ENCODE results near the gene ZNF286A.
"Not testable (repeated sequence)": the region's sequence is repeated elsewhere in the genome, so short reads cannot be mapped to it uniquely, and the experiment has no call there.

ZNF286A gene

DNA sequence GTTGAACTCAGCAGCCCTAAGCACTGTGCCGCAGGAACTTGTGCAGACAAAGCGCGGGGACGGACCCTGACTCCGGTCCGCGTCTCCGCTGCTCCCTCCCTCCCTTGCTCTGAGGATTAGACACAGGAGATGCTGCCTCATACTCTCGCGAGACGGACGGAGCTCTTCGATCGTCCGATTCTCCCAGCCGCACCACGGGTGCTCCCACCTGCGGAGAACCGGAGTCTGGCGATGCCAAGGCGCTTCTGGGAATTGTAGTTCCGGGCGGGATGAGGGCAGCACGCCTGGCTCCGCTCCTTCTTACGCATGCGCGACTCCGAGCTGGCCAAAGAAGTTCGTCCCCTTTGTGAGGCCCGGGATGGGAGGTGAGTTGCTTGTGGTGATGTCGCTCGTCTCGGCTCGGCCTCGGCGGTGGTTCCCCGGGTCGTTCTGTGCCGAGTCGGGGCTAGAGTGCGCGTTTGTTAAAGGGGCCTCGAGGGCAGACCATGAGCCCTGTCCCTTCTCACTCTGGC is at the start of gene ZNF286A:
ZNF286A (plus strand) TSS at position 340 of the 512 bp plus-strand sequence. CDS start 578 bp downstream, outside the sequence.
- peak; percentile 99 for DNase-seq

DNA sequence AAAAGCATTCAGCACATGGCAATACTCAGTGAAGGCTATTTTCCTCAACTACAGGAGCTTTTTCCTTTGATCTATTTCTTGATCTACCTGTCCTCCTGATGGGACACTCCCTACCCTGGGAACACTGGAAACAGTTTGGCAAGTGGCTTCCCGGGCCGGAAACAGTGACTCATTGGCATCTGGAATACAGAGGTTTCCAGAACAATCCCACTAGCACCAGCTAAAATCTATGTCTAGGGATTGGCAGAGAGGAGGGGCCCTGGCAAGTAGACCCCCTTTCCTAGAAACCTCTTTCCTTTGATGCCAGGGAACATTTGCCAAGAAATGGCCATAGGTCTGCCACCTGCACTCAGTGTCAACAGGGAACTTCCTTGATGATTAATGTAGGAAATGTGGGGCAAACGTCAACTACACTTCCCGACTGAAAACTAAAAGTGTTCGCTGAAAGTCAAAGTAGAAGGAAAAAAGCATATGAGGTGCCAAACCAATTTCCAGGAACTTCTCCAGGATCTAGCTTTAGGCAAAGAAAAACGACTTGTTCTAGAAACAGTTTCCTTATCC is 49.6 kb upstream of the ZNF286A start:
- DNase-seq = no peak

GRCh38 chr17:15650741-15651582 is 48.6 kb upstream of the ZNF286A start:
- no peak for DNase-seq

- peak; percentile 99 for DNase-seq
Measured at GRCh38 chr17:15651583-15652110, 47.9 kb upstream of the ZNF286A start.

DNA sequence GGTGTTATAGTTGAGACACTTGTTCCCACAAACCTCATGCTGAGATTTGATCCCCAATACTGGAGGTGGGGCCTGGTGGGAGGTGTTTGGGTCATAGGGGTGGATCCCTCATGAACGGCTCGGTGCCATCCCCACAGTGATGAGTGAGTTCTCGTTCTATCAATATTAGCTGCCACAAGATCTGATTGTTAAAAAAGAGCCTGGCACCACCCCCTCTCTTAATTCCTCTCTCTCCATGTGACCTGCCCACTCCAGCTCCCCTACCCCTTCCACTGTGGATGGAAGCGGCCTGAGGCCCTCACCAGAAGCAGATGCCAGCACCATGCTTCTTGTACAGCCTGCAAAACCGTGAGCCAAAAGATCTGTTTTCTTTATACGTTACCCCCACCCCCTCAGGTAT is 46.6 kb upstream of the ZNF286A start:
- DNase-seq = no peak

- not testable (repeated sequence) for DNase-seq
Measured at GRCh38 chr17:15654401-15654800, 45.2 kb upstream of the ZNF286A start.

GRCh38 chr17:15654886-15655561 is 44.5 kb upstream of the ZNF286A start:
- DNase-seq = no peak

DNA sequence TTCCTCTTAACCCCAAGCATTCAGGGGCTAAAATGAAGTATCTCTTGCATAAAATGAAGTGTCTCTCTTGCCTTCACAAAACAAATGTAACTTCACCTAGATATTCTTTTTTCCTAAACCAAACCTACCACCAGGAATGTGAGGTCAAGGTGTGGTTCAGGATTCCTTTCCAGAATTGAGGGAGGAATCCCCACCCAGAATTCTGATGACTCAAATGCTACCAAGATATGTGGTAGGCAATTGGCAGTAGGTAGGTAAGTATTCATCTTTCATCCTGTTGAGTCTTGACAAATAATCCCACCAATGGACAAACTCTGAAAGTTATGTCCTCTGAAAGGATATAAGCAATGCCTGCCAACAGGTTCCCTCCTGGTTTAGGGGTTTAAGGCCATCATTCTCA is 41.7 kb upstream of the ZNF286A start:
- no peak for DNase-seq

DNA sequence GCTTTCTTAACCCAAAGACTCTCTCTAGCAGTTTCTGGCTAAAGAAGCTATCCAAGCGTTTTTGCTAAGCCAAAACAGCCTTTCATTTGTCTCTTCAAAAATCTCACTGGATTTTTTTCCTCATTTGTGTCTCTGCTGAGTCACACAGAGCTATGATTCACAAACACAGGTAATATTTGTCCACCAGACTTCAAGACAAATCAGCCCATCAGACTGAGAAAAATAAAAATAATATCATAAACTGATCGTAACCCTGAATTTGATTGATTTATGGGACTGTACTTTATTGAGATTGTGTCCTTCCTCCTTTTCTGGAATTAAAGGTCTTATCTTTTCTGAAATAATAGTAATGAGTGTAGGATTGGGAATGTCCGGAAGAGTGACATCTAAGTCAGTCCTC is 41.3 kb upstream of the ZNF286A start:
- no peak for DNase-seq

GRCh38 chr17:15659236-15659635 is 40.3 kb upstream of the ZNF286A start:
- no peak for DNase-seq

GRCh38 chr17:15659663-15660062 is 39.9 kb upstream of the ZNF286A start:
- DNase-seq = no peak

DNA sequence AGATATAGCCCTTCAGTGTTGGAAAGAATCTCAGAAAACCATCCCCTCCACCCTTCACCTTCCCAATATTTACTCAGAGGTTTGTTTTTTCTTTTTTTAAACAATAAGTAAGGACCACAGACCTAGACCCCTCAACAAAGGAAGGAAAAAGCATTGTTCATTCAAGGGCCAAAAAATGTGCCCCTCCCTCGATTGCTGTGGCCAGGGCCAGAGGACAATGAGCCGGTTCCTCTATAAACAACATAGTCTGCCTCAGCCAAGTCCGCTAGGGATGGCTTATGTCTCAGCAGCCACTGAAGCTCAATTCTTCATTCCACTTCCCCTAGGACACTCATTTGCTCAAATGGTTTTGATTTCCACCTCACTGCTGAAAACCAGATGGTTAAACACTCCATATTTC is 39.5 kb upstream of the ZNF286A start:
- no peak for DNase-seq

GRCh38 chr17:15662681-15663080 is 36.9 kb upstream of the ZNF286A start:
- DNase-seq = peak; percentile 65

DNA sequence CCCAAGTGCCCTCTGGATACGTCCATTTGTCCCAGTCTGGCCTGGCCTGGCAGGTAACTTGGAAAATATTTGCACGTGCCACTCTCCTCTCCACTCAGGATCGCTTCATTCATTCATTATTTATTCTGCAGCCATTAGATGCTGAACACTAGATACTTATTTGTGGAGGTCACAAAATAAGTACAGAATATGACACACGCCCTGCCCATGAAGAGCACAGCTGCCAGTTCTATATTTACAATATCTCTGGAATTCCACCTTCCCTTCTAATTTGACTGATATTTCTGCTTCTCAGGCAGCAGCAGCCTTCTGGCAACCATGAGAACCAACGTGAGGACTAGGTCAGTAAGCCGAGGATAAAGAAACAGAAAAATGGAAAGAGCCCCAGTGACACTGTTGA is 36.4 kb upstream of the ZNF286A start:
- DNase-seq = no peak

- no peak for DNase-seq
Measured at GRCh38 chr17:15663691-15664090, 35.9 kb upstream of the ZNF286A start.

DNA sequence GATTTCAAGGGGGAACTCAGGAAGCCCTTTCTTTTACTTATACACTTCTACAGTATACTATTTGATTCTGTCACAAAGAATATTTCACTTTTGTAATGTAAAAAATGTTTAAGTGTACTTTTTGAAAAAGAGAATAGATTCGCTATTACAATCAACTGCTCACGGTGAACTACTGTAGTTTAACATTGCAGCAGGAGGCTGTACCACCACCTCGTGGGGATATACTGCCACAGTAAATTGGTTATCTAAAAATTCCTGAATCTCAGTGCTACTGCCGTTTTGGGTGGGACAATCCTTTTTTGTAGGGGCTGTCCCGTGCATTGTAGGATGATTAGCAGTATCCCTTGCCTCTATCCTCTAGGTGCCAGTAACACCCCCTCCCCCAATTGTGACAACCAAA is 30.0 kb upstream of the ZNF286A start:
- DNase-seq = not testable (repeated sequence)

DNA sequence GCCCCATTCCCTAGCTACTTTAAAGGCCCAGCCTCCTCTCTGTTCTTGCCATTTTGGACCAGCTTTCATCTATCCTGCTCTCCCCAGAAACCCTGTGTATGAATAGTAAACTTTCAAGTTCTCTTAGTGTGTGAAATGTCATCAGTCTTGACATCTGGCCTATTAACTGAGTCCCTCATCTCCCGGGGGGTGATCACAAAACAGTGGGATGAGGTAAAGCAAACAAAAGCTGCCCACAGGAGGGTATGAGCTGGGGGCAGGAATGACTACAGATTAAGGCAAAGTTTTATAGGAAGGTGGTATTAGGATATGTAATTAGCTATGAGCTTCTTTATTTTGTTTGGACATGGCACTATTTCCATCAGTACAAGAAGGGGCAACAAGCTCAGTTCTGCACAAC is 24.9 kb upstream of the ZNF286A start:
- DNase-seq = not testable (repeated sequence)

DNA sequence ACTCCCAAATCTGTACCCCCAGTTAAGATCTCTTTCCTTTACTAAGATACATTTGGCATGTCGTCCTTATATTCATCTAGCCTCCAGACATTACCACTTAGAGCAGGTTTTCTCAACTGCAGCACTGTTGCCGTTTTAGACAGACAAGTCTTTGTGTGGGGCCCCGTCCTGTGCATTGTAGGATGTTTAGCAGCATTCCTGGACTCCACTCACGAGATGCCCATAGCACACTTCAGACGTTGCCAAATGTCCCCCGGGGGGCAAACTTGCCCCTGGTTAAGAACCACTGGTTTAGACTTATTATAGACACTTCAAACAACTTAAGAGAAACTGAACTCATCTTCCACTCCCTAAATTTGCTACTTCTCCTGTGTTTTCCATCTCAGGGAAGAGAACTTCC is 23.6 kb upstream of the ZNF286A start:
- DNase-seq = not testable (repeated sequence)

GRCh38 chr17:15683135-15683534 is 16.4 kb upstream of the ZNF286A start:
- peak; percentile 36 for DNase-seq

GRCh38 chr17:15683824-15684478 is 15.6 kb upstream of the ZNF286A start, which contains the start of gene TRIM16:
TSS of gene TRIM16 (minus strand) at chr17:15684311. CDS start at chr17:15651609, 32,702 bp downstream.
- DNase-seq = peak; percentile 89

DNA sequence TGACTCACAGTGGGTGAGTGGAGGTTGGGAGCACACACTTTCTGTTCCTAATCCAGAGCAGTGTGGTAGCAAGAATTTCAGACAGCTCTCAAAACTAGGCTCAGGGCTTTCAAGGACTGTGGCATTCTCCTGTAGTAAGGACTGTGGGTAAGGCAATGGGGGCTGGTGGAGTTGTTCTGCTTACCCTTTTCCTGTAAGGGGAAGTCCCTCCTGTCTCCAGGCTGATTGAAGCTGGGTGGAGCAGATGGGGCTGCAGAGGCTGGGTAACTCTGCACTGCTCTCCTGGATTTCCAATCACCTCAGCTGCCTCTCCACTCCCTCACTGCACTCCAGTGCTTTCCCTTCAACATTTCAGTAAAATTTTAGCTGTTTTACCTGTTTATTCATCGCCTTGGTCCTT is 12.1 kb upstream of the ZNF286A start:
- DNase-seq = not testable (repeated sequence)

DNA sequence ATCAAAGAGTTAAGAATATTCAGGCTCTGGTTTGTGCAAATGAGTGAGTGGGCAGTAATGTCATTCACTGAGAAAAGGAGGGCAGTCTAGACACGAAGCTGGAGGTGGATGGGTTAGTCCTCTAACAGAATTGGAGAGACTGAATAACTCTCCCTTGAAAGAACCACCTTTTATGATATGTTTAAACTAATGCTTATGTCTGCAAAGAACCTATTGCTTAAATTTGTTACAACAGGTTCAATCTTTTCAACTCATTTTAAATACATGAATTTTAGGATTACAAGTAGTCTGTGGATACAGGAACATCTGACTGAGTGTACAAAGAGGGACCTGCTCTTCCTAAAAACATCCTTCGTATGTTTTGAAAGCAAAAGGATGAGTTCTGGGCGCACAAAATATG is 585 bp upstream of the ZNF286A start:
- not testable (repeated sequence) for DNase-seq

- not testable (repeated sequence) for DNase-seq
Measured at GRCh38 chr17:15699937-15700336, 385 bp downstream of the ZNF286A start.

Data from hematopoietic multipotent progenitor cell treated with erythropoietin and hydrocortisone succinate and interleukin-3 and kit ligand, for 4 days (in vitro differentiated cells).